ENCODE data around the gene PCGF5.
"Not testable (repeated sequence)": the region's sequence is repeated elsewhere in the genome, so short reads cannot be mapped to it uniquely, and the experiment has no call there.

The PCGF5 gene

GRCh38 chr10:91220194-91220953, at the start of gene PCGF5:
Gene PCGF5, plus strand, starts transcription at chr10:91220663. Its CDS starts 2,209 bp downstream, at chr10:91222872.
- peak within 1 kb of the TSS; percentile 72 for H3K4me3 ChIP-seq (ENCODE audit: control insufficient read depth, low read depth, low read length)
- TF ChIP-seq CTCF (conservative IDR thresholded peaks at IDR 0.05; ENCODE audit: control insufficient read depth, insufficient read depth, low read depth, low read length): no peak
- peak; percentile 81 for DNase-seq (ENCODE audit: low read depth)

GRCh38 chr10:91171485-91171884, 49.0 kb upstream of the PCGF5 start:
- TF ChIP-seq CTCF (conservative IDR thresholded peaks at IDR 0.05; ENCODE audit: control insufficient read depth, insufficient read depth, low read depth, low read length): no peak
- H3K4me3 ChIP-seq (ENCODE audit: control insufficient read depth, low read depth, low read length): no peak overlapping the region
- no peak for DNase-seq (ENCODE audit: low read depth)

- TF ChIP-seq CTCF (conservative IDR thresholded peaks at IDR 0.05; ENCODE audit: control insufficient read depth, insufficient read depth, low read depth, low read length): no peak
- no peak for DNase-seq (ENCODE audit: low read depth)
- no peak overlapping the region for H3K4me3 ChIP-seq (ENCODE audit: control insufficient read depth, low read depth, low read length)
Observed at GRCh38 chr10:91172348-91172747, 48.1 kb upstream of the PCGF5 start.

- no peak for TF ChIP-seq CTCF (conservative IDR thresholded peaks at IDR 0.05; ENCODE audit: control insufficient read depth, insufficient read depth, low read depth, low read length)
- DNase-seq (ENCODE audit: low read depth): peak; percentile 58
- H3K4me3 ChIP-seq (ENCODE audit: control insufficient read depth, low read depth, low read length): no peak overlapping the region
Observed at GRCh38 chr10:91185239-91185875, 35.1 kb upstream of the PCGF5 start.

GRCh38 chr10:91187156-91187555, 33.3 kb upstream of the PCGF5 start:
- H3K4me3 ChIP-seq (ENCODE audit: control insufficient read depth, low read depth, low read length): no peak overlapping the region
- no peak for DNase-seq (ENCODE audit: low read depth)
- no peak for TF ChIP-seq CTCF (conservative IDR thresholded peaks at IDR 0.05; ENCODE audit: control insufficient read depth, insufficient read depth, low read depth, low read length)

GRCh38 chr10:91188010-91188409, 32.5 kb upstream of the PCGF5 start:
- DNase-seq (ENCODE audit: low read depth); H3K4me3 ChIP-seq (ENCODE audit: control insufficient read depth, low read depth, low read length): not testable (repeated sequence)

- H3K4me3 ChIP-seq (ENCODE audit: control insufficient read depth, low read depth, low read length): no peak overlapping the region
- DNase-seq (ENCODE audit: low read depth): no peak
Observed at GRCh38 chr10:91188889-91189288, 31.6 kb upstream of the PCGF5 start.

More at GRCh38 chr10:91188889-91189288, 31.6 kb upstream of the PCGF5 start:
- TF ChIP-seq CTCF (conservative IDR thresholded peaks at IDR 0.05; ENCODE audit: control insufficient read depth, insufficient read depth, low read depth, low read length): no peak
